HG03039 (cell line): Measurements from ENCODE around the gene OCRL.

Source experiments
- ATAC-seq: cut with Tn5 transposase; IDR thresholded peaks from one replicate; pipeline ENCODE4 v1.9.1; 2021; ENCODE audit warnings: mild to moderate bottlenecking, moderate library complexity; ENCODE audit not compliant: unreplicated experiment

OCRL gene

GRCh38 chrX:129581904-129582303 lies 41.8 kb downstream of the OCRL start:
- no peak for ATAC-seq

- no peak for ATAC-seq
Measured at GRCh38 chrX:129585167-129585566, 45.1 kb downstream of the OCRL start.

- ATAC-seq: no peak
Measured at GRCh38 chrX:129585691-129586090, 45.6 kb downstream of the OCRL start.

GRCh38 chrX:129586446-129586845 lies 46.4 kb downstream of the OCRL start:
- ATAC-seq: no peak

- no peak for ATAC-seq
Measured at GRCh38 chrX:129590596-129590995, 50.5 kb downstream of the OCRL start.

GRCh38 chrX:129593137-129593536 lies 53.1 kb downstream of the OCRL start:
- no peak for ATAC-seq

- ATAC-seq: no peak
Measured at GRCh38 chrX:129594781-129595180, 54.7 kb downstream of the OCRL start.

- no peak for ATAC-seq
Measured at GRCh38 chrX:129596077-129596476, 56.0 kb downstream of the OCRL start.

- no peak for ATAC-seq
Measured at GRCh38 chrX:129597905-129598304, 57.8 kb downstream of the OCRL start.

- no peak for ATAC-seq
Measured at GRCh38 chrX:129599499-129599898, 59.4 kb downstream of the OCRL start.

GRCh38 chrX:129599996-129600395 lies 59.9 kb downstream of the OCRL start:
- no peak for ATAC-seq

GRCh38 chrX:129600981-129601424 lies 60.9 kb downstream of the OCRL start:
- no peak for ATAC-seq

GRCh38 chrX:129606918-129607317 lies 66.9 kb downstream of the OCRL start:
- no peak for ATAC-seq

GRCh38 chrX:129608496-129608895 lies 68.4 kb downstream of the OCRL start:
- no peak for ATAC-seq

GRCh38 chrX:129609395-129609794 lies 69.3 kb downstream of the OCRL start:
- no peak for ATAC-seq

- ATAC-seq: no peak
Measured at GRCh38 chrX:129612396-129612795, 72.3 kb downstream of the OCRL start.

- ATAC-seq: no peak
Measured at GRCh38 chrX:129613596-129613995, 73.5 kb downstream of the OCRL start.

- no peak for ATAC-seq
Measured at GRCh38 chrX:129614481-129615255, 74.6 kb downstream of the OCRL start.

GRCh38 chrX:129617420-129617819 lies 77.4 kb downstream of the OCRL start:
- no peak for ATAC-seq

GRCh38 chrX:129618997-129619396 lies 78.9 kb downstream of the OCRL start:
- ATAC-seq: no peak

- no peak for ATAC-seq
Measured at GRCh38 chrX:129622757-129623301, 82.8 kb downstream of the OCRL start.

- ATAC-seq: no peak
Measured at GRCh38 chrX:129626026-129626425, 86.0 kb downstream of the OCRL start.

- ATAC-seq: no peak
Measured at GRCh38 chrX:129629837-129630236, 89.8 kb downstream of the OCRL start.
